Ammon's horn (tissue), 1 donor: ENCODE results near the gene UNC5A.

Experiments
- DNase-seq: peaks from one replicate; pipeline ENCODE4 v3.0.0-alpha.2; 2016; ENCODE audit warnings: low spot score

Gene UNC5A

DNA sequence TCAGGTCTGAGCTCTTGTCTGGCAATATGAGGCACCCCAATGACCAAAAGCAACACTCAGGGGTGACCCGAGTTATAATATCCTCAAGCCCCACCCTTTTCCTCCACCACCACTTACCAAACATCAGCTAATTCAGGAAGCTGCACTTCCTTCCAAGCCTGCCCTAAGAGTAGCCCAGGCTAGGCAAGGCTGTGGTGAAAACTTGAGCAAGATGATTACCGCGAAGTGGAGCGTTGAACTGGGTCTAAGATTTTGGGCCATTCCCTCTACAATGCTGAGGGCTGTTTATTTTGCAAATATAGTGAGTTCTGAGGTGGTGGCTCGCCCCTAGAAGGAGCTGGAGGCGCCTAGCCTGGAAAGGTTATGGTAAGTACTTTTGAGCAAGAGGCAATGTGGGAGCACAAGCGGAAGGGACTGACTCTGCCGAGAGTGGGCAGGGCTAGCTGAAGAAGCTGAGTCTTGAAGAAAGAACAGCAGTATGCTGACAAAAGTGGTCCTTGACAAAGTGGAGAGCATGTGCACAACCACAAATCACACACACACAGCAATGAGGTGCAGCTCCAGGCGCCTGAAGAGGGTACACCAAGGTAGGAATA lies 89.0 kb downstream of the UNC5A start, which contains the start of gene HK3:
Gene HK3, minus strand, starts transcription at position 51 of the 596 bp plus-strand sequence. CDS start 3,187 bp downstream, outside the sequence.
- peak; percentile 33 for DNase-seq

DNA sequence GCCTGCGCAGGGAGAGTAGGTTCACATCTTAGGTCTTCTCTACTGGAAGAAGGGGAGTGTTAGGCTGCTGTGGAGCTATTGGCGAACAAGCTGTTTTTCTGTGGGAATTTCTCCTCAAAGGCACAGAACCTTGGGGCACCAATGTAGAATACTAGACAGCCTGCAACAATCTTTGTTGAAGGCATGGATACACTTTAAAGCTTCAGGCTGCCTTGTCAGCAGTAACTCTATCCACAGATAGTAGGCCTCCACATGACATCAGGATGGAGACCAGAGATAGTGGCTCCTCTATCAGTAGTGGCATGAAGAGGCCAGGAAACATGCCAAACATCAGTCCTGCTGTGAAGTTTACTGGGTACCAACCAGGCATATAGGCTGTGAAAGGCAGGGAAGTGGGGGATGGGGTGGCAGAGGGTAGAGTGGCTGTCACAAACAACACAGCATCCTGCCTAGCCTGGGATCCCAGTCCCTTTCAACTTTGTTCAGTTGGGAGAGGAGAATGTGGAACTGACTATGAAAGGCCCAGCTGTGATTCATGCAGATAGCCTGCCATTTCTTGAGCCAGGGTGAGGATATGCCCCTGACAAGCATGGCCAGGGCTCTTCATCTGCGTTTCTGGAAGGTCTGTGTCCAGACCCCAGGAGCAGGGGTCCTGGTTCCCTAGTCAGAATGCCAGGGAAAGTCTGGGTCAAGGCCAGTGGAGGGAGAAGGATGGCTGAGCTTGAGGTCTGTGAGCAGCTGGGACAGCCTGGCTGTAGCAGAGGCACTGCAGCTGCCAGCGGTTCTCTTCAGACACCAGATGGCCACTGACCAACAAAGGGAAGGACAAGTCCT lies 89.8 kb downstream of the UNC5A start:
- DNase-seq = peak; percentile 53

DNA sequence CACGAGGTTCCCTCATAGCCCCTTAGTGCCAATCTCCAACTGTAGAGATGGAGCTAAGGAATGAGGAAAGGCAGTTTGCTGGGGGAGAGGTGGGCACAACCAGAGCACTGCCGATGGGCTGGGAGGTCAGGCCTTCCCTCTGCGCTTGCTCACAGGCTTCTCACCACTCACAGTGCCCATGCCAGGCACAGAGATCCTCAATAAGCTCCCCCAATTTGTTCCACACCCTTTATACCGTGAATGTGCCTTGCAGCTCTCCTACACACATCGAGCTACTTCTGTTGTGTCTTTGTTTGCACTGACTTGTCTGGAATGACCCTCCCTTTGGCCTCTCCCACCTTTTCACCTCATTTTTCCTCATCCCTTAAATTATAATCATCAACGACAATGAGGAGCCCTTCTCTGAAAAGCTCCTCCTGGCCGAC lies 90.4 kb downstream of the UNC5A start:
- no peak for DNase-seq

DNA sequence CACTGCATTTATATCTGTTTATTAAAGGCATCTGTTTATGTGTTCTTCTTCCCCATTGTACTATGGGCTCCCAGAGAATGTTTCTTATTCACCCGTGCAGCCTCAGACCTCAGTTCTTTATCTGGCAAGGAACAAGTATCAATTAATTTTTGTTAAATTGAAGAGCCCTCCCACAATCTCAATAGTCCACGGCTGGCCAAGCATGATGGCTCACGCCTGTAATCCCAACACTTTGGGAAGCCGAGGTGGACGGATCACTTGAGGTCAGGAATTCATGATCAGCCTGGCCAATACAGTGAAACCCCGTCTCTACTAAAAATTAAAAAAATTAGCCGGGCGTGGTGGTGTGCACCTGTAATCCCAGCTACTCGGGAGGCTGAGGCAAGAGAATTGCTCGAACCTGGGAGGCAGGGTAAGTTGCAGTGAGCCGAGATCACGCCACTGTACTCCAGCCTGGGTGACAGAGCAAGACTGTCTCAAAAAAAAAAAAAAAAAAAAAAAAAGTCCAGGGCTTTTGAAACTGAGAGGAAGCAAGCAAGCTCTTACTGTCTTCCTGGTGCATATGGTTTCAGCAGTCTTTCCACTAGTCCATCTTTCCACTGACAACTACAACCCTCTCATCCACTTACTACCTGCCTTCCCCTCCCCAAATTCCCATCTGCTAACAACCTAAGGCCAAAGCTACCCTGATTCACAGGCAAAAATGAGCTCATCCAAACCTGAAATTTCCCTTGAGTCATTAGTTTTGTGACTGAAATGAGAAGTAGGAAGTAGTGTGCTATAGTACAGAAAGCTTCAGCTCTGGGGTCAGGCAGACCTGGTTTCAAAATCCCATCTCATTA lies 91.1 kb downstream of the UNC5A start:
- DNase-seq = no peak

DNA sequence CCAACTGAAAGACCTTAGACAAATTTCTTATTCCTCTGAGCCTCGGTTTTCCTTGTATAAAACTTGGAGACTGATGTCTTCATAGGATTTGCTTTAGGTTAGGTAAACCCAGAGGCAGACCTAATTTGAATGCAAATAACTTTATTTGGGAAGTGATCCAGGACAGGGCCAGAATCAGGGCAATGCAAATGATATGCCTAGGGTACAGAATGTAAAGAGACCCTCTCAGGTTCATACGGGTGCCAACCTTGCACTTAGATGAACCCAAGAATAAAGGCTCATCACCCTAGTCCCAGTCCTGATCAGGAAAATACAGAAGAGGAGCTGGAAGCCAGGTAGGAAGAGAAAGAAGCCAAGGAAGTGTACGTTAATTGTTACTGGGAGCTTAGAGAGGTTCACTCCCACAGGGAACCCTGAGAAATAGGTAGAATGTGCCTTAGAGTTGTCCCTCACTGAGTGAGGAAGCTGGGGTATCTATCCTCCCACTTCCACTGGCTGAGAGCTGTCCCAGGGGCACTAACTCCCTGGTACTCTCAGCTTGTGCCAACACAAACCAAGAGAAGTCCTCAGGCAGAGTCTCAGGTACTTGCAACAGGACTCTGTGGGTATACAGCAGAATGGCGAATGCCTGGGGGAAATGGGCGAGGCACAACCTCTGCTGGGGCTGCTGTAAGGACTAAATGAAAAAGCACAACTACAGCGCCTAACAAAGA lies 91.9 kb downstream of the UNC5A start:
- no peak for DNase-seq

DNA sequence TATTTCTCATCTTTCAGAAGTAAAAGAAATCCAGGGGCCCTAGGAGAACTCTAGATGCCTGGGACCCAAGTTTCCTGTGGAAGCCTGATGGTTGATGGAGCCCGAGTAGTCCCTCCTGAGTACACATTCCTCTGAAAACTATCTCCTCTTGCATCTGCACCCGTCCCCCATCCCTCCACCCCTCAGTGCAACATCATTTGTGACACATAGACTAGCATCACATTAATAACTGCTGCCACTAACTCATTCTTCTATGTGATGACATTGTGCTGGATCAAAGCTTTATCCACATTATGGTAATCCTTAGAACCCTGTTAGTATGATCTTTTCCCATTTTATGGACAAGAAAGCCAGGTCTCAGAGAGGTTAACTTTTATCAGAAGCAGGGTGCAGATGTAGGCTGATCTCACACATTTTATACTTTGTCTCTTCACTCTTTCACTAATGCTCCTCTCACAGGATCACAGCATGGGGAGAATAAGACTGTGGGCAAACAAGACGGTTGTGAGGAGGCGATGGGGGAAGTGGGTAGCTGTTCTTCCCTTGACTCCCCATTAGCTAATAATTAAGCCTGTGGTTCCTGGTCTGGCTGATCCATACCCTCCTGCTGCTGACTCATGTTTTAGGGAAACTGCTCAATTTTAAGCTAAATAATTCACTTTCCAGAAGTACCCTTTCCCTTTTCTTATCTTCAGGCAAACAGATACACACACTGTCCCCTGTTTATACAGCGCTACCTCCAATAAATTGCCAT lies 92.7 kb downstream of the UNC5A start:
- DNase-seq = no peak

DNA sequence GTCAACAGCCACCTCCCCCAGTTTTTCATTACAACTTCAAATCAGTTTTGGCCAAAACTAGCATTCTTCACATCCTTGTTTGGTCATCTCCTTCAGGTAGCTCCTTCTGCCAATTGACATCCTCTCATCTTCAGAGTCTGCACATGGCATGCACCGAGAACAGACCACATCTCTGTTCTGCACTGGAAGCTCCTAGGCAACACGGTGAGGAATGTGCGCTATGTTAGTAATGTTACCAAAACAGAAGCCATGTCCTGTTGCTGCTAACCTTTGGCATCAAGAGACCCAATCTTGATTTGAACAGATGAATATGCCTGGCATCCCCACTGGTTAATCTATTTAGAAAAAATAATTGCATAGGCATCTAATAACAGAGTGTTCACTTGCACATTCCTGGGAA lies 93.9 kb downstream of the UNC5A start:
- no peak for DNase-seq

DNA sequence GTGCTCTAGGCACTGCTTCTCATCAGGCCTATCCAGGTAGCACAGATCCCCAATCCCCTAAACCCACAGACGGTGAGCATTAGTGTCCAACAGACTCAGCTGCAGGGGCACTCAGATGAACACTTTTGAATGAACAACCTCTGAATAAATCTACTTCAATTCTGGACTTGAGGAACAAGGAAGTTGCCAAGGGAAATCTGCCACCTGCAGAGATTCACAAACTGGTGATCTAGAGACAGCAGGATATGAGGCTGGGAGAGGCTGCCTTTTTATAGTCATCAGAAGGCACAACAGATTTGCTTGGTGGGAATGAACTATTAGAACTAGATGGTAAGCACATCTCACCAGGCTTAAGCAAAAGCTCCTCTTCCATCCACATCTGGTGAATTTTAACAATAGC lies 95.8 kb downstream of the UNC5A start:
- no peak for DNase-seq

DNA sequence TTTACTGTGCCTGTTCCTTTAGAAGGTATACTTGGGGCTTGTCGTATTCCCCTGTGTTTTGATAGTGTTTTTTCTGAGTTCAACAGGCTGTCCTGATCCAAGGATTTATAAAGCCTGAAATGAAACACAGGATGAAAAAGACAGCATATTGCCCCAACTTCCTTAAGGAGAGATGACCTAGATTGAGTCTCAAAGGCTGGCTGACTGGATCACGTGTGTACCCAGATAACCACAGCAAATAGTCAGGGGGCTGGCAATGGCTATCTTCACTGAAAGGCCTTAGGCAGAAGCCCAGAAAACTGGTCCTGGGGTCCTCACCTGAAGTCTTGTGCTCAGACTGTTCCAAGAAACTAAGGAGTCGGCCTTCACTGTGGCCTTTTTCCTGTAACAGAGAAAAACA lies 96.4 kb downstream of the UNC5A start:
- no peak for DNase-seq

DNA sequence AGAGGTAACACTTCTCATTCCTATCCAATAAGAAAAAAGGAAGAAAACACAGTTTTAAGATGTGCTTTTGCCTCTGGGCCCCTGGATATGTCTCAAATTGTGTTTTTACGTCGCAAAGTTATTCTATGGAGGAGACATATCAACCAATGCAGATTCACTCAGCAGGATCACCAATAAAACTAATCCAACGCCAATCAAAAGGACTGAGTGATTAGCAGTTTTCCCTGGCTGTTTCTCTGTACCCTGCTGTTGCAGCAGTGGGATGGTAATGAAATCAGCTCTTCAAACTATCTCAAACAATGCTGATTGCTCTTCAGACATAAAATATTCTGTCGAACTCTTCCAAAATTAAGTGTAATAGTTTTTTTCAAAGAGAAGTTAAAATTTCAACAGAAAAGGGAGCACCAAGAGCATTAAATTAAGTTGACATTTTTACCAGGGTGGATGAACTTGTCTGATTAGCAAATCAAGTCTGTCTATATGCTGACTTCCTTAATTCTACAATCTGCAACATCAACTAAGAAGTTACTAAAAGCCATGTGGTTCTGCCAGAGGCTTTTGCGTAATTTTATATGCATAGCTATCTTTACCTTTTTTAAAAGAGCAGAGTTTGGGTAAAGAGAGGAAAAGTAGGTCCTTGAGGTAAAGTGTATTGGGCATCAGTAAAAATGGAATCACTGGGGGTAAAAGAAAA lies 98.5 kb downstream of the UNC5A start:
- no peak for DNase-seq

DNA sequence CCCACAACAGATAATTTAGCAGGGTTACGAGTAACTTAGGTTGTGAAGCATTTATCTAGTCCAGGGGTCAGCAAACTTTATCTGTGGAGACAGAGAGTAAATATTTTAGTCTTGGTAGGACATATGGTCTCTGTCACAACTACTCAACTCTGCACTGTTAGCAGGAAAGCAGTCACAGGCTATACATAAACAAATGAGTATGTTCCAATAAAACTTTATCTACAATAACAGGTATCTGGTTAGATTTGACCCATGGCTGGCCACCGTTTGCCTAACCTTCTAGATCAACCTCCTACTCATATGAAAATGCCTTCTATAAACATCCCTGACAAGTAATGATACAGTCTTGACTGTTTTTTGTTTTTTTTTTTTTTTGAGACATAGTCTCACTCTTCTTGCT lies 101.8 kb downstream of the UNC5A start:
- no peak for DNase-seq

DNA sequence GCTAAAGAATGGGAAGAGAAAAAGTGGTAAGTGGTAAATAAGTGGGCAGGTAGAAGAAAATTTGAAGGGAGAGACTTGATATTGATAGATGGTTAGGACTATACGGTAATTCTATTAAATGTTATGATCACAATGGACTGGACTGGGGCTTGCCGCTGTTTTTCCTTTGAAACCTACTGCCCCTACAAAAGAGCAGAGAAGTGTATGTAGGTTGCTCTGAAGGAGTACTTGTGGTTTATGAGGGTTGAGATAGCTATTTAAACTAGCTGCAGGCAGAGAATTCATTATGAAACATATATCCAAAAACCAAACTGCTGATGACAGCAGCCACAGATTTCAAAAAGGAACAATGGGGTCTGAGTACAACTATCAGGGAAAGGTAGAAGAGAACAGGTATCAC lies 105.5 kb downstream of the UNC5A start:
- DNase-seq = no peak

DNA sequence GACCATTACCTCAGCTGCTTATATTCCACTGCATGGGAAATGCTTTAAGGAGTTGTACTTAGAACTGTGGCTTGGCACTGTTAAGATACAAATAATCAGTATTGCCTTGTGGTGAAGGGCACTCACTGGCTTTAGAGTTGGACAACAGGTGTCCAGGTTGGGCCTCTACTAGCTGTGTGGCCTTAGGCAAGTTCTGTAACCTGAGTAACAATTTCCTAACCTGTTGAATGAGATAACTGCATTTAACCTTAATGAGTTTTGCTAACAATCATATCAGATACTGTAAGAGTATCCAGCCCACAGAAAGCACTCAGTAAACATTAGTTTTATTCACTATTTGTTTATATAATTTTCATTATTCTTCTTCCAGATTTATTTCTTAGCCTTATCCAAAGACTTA lies 106.0 kb downstream of the UNC5A start:
- DNase-seq = no peak

DNA sequence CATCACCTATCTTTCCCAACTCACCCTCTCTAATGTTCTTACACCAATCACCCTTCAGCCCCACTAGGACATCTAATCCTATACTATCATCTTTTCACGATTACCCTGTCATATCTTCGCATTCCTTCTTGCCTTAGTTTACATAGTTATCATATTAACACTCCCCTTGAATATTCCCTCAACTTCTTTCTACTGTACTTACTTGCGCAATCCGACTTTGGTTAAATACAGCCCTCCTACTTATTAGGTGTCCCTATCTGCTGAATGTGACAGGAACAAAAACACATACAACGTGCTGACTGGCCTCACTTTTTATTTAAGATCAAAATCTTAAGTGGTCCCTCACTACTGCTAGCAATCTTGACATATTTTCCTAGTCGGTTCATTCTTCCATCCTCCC lies 108.3 kb downstream of the UNC5A start:
- DNase-seq = no peak

DNA sequence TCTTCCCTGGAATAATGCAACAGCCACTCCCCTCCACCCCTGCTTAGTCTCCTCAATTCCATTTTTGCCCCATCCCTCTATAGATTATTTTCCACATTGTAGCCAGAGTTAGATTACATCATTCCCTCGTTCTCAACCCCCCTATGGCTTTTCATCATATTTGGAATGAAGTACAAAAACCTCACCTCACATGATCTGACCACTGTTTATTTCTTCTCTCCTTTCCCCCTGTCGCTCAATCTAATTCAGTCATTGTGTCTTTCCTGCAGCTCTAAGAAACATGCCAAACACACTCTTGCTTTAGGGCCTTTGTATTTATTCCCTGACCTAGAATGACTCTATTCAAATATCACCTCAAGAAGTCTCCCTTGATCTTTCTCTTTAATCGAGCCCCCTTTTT lies 111.4 kb downstream of the UNC5A start:
- no peak for DNase-seq

DNA sequence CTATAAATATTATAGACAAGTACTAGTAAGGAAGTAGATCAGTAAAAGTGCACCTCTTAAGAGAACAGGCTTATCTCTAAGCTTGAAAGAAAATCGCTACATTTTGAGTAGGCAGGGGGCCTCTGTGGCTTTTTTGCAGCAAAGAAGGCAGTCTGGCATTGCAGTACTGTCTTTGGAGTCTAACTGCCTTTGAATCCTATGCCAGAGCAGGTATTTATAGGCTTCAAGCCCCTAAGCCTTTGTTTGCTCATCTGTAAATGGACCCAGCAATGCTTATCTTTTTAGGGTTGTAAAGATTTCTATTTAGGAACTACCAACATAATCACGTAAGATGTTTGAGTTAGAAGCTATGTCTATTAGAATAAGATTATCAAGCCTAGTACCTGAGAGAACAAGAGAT lies 112.5 kb downstream of the UNC5A start:
- no peak for DNase-seq

DNA sequence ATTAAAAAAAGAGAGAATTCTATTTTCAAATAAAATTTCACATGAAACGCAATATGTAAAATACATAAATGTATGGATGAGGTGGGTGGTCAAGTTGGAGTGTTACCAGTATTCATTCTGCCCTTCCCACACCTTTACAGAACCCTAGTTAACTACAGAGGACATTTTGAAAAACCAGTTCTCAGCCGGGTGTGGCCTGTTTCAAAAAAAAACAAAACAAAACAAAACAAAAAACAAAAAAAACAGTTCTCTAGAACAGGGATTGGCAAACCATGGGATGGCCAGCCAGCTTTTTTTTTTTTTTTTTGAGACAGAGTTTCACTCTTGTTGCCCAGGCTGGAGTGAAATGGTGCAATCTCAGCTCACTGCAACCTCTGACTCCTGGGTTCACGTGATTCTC lies 117.2 kb downstream of the UNC5A start:
- no peak for DNase-seq

DNA sequence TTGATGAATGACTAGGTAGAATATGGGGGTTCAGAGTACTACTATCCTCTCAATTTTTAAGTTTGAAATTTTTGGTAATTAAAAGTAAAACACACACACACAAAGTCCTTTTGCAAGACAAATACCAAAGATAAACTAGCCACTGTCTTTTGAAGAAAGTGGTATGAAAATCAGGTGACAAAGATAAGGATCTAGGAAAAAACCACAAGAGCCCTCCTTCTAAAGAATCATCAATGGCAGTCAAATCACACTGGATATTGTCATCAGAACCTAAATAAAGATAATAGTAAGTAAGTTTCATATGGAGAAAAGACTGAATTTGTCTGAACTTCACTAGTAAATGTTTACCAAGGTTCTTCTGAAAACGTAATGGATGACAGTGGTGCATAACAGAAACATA lies 119.3 kb downstream of the UNC5A start:
- DNase-seq = no peak
